Activated naive CD8-positive, alpha-beta T cell treated with anti-CD3 and anti-CD28 coated beads for 36 hours (primary cell): Measurements from ENCODE around the gene TP63. TPM values are rescaled to one million over a fixed set of nuclear protein-coding genes. Genes with fewer than 3 reads are reported as not detected.

Source experiments
- DNase-seq: peaks from one replicate; pipeline ENCODE4 v3.0.0; 2021
- H3K27ac Mint-ChIP-seq: one replicate; pipeline ENCODE4 v1.8.0; 2022; ENCODE audit warnings: mild to moderate bottlenecking, moderate library complexity, mixed read lengths
- H3K27me3 Mint-ChIP-seq: one replicate; pipeline ENCODE4 v1.8.0; 2022; ENCODE audit warnings: mild to moderate bottlenecking, mixed read lengths
- H3K36me3 Mint-ChIP-seq: one replicate; pipeline ENCODE4 v1.8.0; 2021; ENCODE audit warnings: mild to moderate bottlenecking, mixed read lengths
- H3K4me1 Mint-ChIP-seq: one replicate; pipeline ENCODE4 v1.8.0; 2021; ENCODE audit warnings: mixed read lengths
- H3K4me3 Mint-ChIP-seq: one replicate; pipeline ENCODE4 v1.8.0; 2022; ENCODE audit warnings: mild to moderate bottlenecking, moderate library complexity, mixed read lengths
- H3K9me3 Mint-ChIP-seq: one replicate; pipeline ENCODE4 v1.8.0; 2022; ENCODE audit warnings: mixed read lengths
- total RNA-seq, 2 experiments: library from RNA; stranded (reverse); gene quantifications; one replicate each; pipeline ENCODE4 v1.2.3, GENCODE V29; 2021

TP63 gene
- total RNA-seq, 2 experiments from 2014 or later: not detected

- no peak overlapping the region for H3K4me3 Mint-ChIP-seq
- H3K4me1 Mint-ChIP-seq: no peaks in the 10 kb centered on the region
- no peak for DNase-seq
- no peak overlapping the region for H3K27ac Mint-ChIP-seq
- no peaks in the 10 kb centered on the region for H3K27me3 Mint-ChIP-seq
- H3K9me3 Mint-ChIP-seq: no peaks in the 10 kb centered on the region
- no peaks in the 10 kb centered on the region for H3K36me3 Mint-ChIP-seq
Measured at GRCh38 chr3:189896533-189896932, 265.3 kb downstream of the TP63 start.

GRCh38 chr3:189897406-189897805 lies 266.2 kb downstream of the TP63 start:
- H3K4me1 Mint-ChIP-seq: no peaks in the 10 kb centered on the region
- no peak overlapping the region for H3K4me3 Mint-ChIP-seq

GRCh38 chr3:189898559-189899153 lies 267.5 kb downstream of the TP63 start:
- H3K4me3 Mint-ChIP-seq: no peak overlapping the region
- no peak for DNase-seq
- no peaks in the 10 kb centered on the region for H3K27me3 Mint-ChIP-seq
- no peak overlapping the region for H3K27ac Mint-ChIP-seq
- no peaks in the 10 kb centered on the region for H3K4me1 Mint-ChIP-seq
- no peaks in the 10 kb centered on the region for H3K36me3 Mint-ChIP-seq
- no peaks in the 10 kb centered on the region for H3K9me3 Mint-ChIP-seq

More at GRCh38 chr3:189897406-189897805, 266.2 kb downstream of the TP63 start:
- no peaks in the 10 kb centered on the region for H3K27me3 Mint-ChIP-seq
- no peaks in the 10 kb centered on the region for H3K9me3 Mint-ChIP-seq
- no peak overlapping the region for H3K27ac Mint-ChIP-seq
- DNase-seq: no peak
- H3K36me3 Mint-ChIP-seq: no peaks in the 10 kb centered on the region

GRCh38 chr3:189899186-189899585 lies 268.0 kb downstream of the TP63 start:
- no peak overlapping the region for H3K27ac Mint-ChIP-seq
- H3K4me1 Mint-ChIP-seq: no peaks in the 10 kb centered on the region
- H3K9me3 Mint-ChIP-seq: no peaks in the 10 kb centered on the region

GRCh38 chr3:189900578-189900977 lies 269.4 kb downstream of the TP63 start:
- Mint-ChIP-seq H3K27me3 (no peaks in the 10 kb centered on the region), H3K36me3 (no peaks in the 10 kb centered on the region), H3K27ac (no peak overlapping the region)

More at GRCh38 chr3:189899186-189899585, 268.0 kb downstream of the TP63 start:
- no peak for DNase-seq
- Mint-ChIP-seq H3K4me3 (no peak overlapping the region), H3K36me3 (no peaks in the 10 kb centered on the region), H3K27me3 (no peaks in the 10 kb centered on the region)

GRCh38 chr3:189901481-189901880 lies 270.3 kb downstream of the TP63 start:
- no peak for DNase-seq
- Mint-ChIP-seq H3K36me3 (no peaks in the 10 kb centered on the region), H3K27ac (no peak overlapping the region), H3K4me3 (no peak overlapping the region), H3K4me1 (no peaks in the 10 kb centered on the region), H3K27me3 (no peaks in the 10 kb centered on the region), H3K9me3 (no peaks in the 10 kb centered on the region)

More at GRCh38 chr3:189900578-189900977, 269.4 kb downstream of the TP63 start:
- Mint-ChIP-seq H3K9me3 (no peaks in the 10 kb centered on the region), H3K4me3 (no peak overlapping the region), H3K4me1 (no peaks in the 10 kb centered on the region)
- DNase-seq: no peak

- H3K9me3 Mint-ChIP-seq: no peaks in the 10 kb centered on the region
- H3K27ac Mint-ChIP-seq: no peak overlapping the region
- no peaks in the 10 kb centered on the region for H3K36me3 Mint-ChIP-seq
- H3K27me3 Mint-ChIP-seq: no peaks in the 10 kb centered on the region
- no peaks in the 10 kb centered on the region for H3K4me1 Mint-ChIP-seq
- DNase-seq: no peak
- no peak overlapping the region for H3K4me3 Mint-ChIP-seq
Measured at GRCh38 chr3:189902230-189903186, 271.3 kb downstream of the TP63 start.

GRCh38 chr3:189903562-189904250 lies 272.5 kb downstream of the TP63 start:
- no peak overlapping the region for H3K27ac Mint-ChIP-seq
- H3K27me3 Mint-ChIP-seq: no peaks in the 10 kb centered on the region
- no peaks in the 10 kb centered on the region for H3K36me3 Mint-ChIP-seq
- H3K4me3 Mint-ChIP-seq: no peak overlapping the region
- no peak for DNase-seq
- no peaks in the 10 kb centered on the region for H3K9me3 Mint-ChIP-seq
- no peaks in the 10 kb centered on the region for H3K4me1 Mint-ChIP-seq

- Mint-ChIP-seq H3K4me1 (no peaks in the 10 kb centered on the region), H3K27me3 (no peaks in the 10 kb centered on the region), H3K4me3 (no peak overlapping the region), H3K9me3 (no peaks in the 10 kb centered on the region), H3K36me3 (no peaks in the 10 kb centered on the region), H3K27ac (no peak overlapping the region)
- DNase-seq: no peak
Measured at GRCh38 chr3:189907803-189908202, 276.6 kb downstream of the TP63 start.

GRCh38 chr3:189908646-189909045 lies 277.5 kb downstream of the TP63 start:
- no peak overlapping the region for H3K4me3 Mint-ChIP-seq
- H3K27ac Mint-ChIP-seq: no peak overlapping the region
- peaks cover 4% of the 10 kb centered on the region for H3K27me3 Mint-ChIP-seq
- H3K36me3 Mint-ChIP-seq: no peaks in the 10 kb centered on the region
- no peaks in the 10 kb centered on the region for H3K9me3 Mint-ChIP-seq
- DNase-seq: no peak
- no peaks in the 10 kb centered on the region for H3K4me1 Mint-ChIP-seq

GRCh38 chr3:189909139-189909538 lies 277.9 kb downstream of the TP63 start:
- no peak for DNase-seq
- Mint-ChIP-seq H3K36me3 (no peaks in the 10 kb centered on the region), H3K4me1 (no peaks in the 10 kb centered on the region), H3K27ac (no peak overlapping the region), H3K27me3 (peaks cover 5% of the 10 kb centered on the region), H3K9me3 (no peaks in the 10 kb centered on the region), H3K4me3 (no peak overlapping the region)

GRCh38 chr3:189909573-189909972 lies 278.4 kb downstream of the TP63 start:
- Mint-ChIP-seq H3K4me3 (no peak overlapping the region), H3K27ac (no peak overlapping the region), H3K4me1 (no peaks in the 10 kb centered on the region), H3K36me3 (no peaks in the 10 kb centered on the region), H3K27me3 (peaks cover 5% of the 10 kb centered on the region), H3K9me3 (no peaks in the 10 kb centered on the region)
- no peak for DNase-seq

GRCh38 chr3:189911001-189911400 lies 279.8 kb downstream of the TP63 start:
- no peak overlapping the region for H3K4me3 Mint-ChIP-seq
- no peaks in the 10 kb centered on the region for H3K4me1 Mint-ChIP-seq
- no peaks in the 10 kb centered on the region for H3K9me3 Mint-ChIP-seq
- no peak overlapping the region for H3K27ac Mint-ChIP-seq
- peaks cover 5% of the 10 kb centered on the region for H3K27me3 Mint-ChIP-seq
- no peak for DNase-seq
- H3K36me3 Mint-ChIP-seq: no peaks in the 10 kb centered on the region

GRCh38 chr3:189914799-189915198 lies 283.6 kb downstream of the TP63 start:
- DNase-seq: no peak
- H3K36me3 Mint-ChIP-seq: no peaks in the 10 kb centered on the region
- no peak overlapping the region for H3K4me3 Mint-ChIP-seq
- H3K27ac Mint-ChIP-seq: no peak overlapping the region
- H3K9me3 Mint-ChIP-seq: no peaks in the 10 kb centered on the region
- peaks cover 9% of the 10 kb centered on the region for H3K27me3 Mint-ChIP-seq
- no peaks in the 10 kb centered on the region for H3K4me1 Mint-ChIP-seq

GRCh38 chr3:189921770-189922169 lies 290.6 kb downstream of the TP63 start:
- no peak overlapping the region for H3K4me3 Mint-ChIP-seq
- H3K27me3 Mint-ChIP-seq: peaks cover under 1% of the 10 kb centered on the region
- no peak for DNase-seq
- no peak overlapping the region for H3K27ac Mint-ChIP-seq
- H3K4me1 Mint-ChIP-seq: no peaks in the 10 kb centered on the region
- H3K36me3 Mint-ChIP-seq: no peaks in the 10 kb centered on the region
- H3K9me3 Mint-ChIP-seq: no peaks in the 10 kb centered on the region
